GM18951 (cell line): ENCODE results near the gene SAXO1.
"Not testable (repeated sequence)": the region's sequence is repeated elsewhere in the genome, so short reads cannot be mapped to it uniquely, and the experiment has no call there.

Experiments
- POLR2A ChIP-seq: IDR thresholded peaks from 4 replicates; pipeline ENCODE4 v1.6.1; 2011; ENCODE audit warnings: mild to moderate bottlenecking; ENCODE audit not compliant: insufficient read length, insufficient read depth; ENCODE audit errors: extremely low read depth
- in situ Hi-C: fragments of 300-500 bp; cut with MboI; formaldehyde crosslinking; loops from one replicate; pipeline ENCODE4 v1.12.0; 2022; ENCODE audit warnings: low sequenced_read_pairs, mixed read lengths, inconsistent platforms; ENCODE audit not compliant: unreplicated experiment

The SAXO1 gene

GRCh38 chr9:18972675-18973074 lies 60.3 kb downstream of the SAXO1 start:
- no peak for TF ChIP-seq POLR2A
- in situ Hi-C loops, result no loop called here

GRCh38 chr9:18971909-18972308 lies 61.1 kb downstream of the SAXO1 start:
- no peak for TF ChIP-seq POLR2A
- in situ Hi-C loops, result no loop called here

GRCh38 chr9:18971404-18971803 lies 61.6 kb downstream of the SAXO1 start:
- no peak for TF ChIP-seq POLR2A
- in situ Hi-C loops, result no loop called here

- TF ChIP-seq POLR2A, result no peak
- in situ Hi-C loops, result no loop called here
These were observed 62.6 kb downstream of the SAXO1 start for GRCh38 chr9:18970393-18970792.

- in situ Hi-C loops, result no loop called here
- TF ChIP-seq POLR2A, result no peak
These were observed 63.9 kb downstream of the SAXO1 start for GRCh38 chr9:18969128-18969527.

- no peak for TF ChIP-seq POLR2A
- in situ Hi-C loops, result no loop called here
These were observed 77.4 kb downstream of the SAXO1 start for GRCh38 chr9:18955626-18956025.

- in situ Hi-C loops, result no loop called here
- no peak for TF ChIP-seq POLR2A
These were observed 81.1 kb downstream of the SAXO1 start for GRCh38 chr9:18951936-18952335.

- in situ Hi-C loops, result no loop called here
- no peak for TF ChIP-seq POLR2A
These were observed 85.1 kb downstream of the SAXO1 start for GRCh38 chr9:18947892-18948339.

- no peak for TF ChIP-seq POLR2A
- in situ Hi-C loops, result no loop called here
These were observed 90.2 kb downstream of the SAXO1 start for GRCh38 chr9:18942801-18943200.

GRCh38 chr9:18941060-18941740 lies 91.8 kb downstream of the SAXO1 start:
- TF ChIP-seq POLR2A, result no peak
- in situ Hi-C loops, result no loop called here

GRCh38 chr9:18939943-18940342 lies 93.1 kb downstream of the SAXO1 start:
- in situ Hi-C loops, result no loop called here
- TF ChIP-seq POLR2A, result no peak

- no peak for TF ChIP-seq POLR2A
- in situ Hi-C loops, result no loop called here
These were observed 96.7 kb downstream of the SAXO1 start for GRCh38 chr9:18936094-18936871.

GRCh38 chr9:18935541-18935940 lies 97.5 kb downstream of the SAXO1 start:
- in situ Hi-C loops, result no loop called here
- no peak for TF ChIP-seq POLR2A

GRCh38 chr9:18930611-18931010 lies 102.4 kb downstream of the SAXO1 start:
- in situ Hi-C loops, result not testable (repeated sequence)
